Stomach smooth muscle (tissue), 2 donors: ENCODE measurements around the gene PSME2.
A peak's percentile ranks its signal among the peaks of the same experiment; 100 is the strongest.
"Not testable (repeated sequence)": the region's sequence is repeated elsewhere in the genome, so short reads cannot be mapped to it uniquely, and the experiment has no call there.

Experiments used
- H3K27ac ChIP-seq: one replicate; pipeline ENCODE4 v1.7.0; 2013; ENCODE audit warnings: mild to moderate bottlenecking, low read length, inconsistent platforms
- H3K27me3 ChIP-seq, 2 donors: one replicate each; pipeline ENCODE4 v1.7.0; 2013; ENCODE audit warnings: low read length in 2 of 2; ENCODE audit not compliant: insufficient read depth in 2 of 2, control insufficient read depth in 1 of 2
- H3K36me3 ChIP-seq, 2 donors: one replicate each; pipeline ENCODE4 v1.7.0; 2013; ENCODE audit warnings: low read length in 2 of 2; ENCODE audit not compliant: control insufficient read depth in 2 of 2, insufficient read depth in 2 of 2
- H3K4me1 ChIP-seq: one replicate; pipeline ENCODE4 v1.7.0; 2013; ENCODE audit warnings: low read length; ENCODE audit not compliant: control insufficient read depth, insufficient read depth
- H3K4me3 ChIP-seq, 2 donors: one replicate each; pipeline ENCODE4 v1.7.0; 2013; ENCODE audit warnings: low read length in 2 of 2
- H3K9ac ChIP-seq, 2 donors: one replicate each; pipeline ENCODE4 v1.7.0; 2013; ENCODE audit warnings: low read length in 2 of 2, mild to moderate bottlenecking in 1 of 2
- H3K9me3 ChIP-seq, 2 donors: one replicate each; pipeline ENCODE4 v1.7.0; 2013; ENCODE audit warnings: low read length in 2 of 2; ENCODE audit not compliant: control insufficient read depth in 2 of 2
- donor health status: healthy.
- donor health status: Pancreatic carcinoma.

PSME2 gene

DNA sequence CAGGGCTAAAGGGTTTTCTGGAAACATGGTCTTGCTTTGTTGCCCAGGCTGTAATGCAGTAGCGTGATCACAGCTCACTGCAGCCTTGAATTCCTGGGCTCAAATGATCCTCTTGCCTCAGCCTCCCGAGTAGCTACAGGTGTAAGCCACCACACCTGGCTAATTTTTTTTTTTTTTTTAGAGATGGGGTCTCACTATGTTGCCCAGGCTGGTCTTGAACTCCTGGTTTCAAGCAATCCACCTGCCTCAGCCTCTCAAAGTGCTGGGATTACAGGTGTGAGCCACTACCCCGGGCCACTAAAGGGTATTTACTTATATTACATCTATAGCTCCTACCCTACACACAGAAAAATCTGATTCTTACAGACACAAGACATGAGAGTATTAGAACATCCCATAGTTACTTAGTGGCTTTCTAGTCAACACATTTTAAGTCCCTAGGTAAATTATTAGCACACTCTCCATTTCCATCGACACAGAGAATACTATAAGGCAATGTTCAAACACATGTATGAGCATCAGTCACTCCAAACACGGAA, 38.0 kb downstream of the PSME2 start:
- Histone ChIP-seq H3K4me3 (no peak overlapping the region), H3K4me1 (peaks cover 5% of the 10 kb centered on the region), H3K9me3 (no peaks in the 10 kb centered on the region), H3K9ac (peak overlapping the region in 1 of 2 donors; percentile 21), H3K36me3 (no peaks in the 10 kb centered on the region), H3K27ac (no peak overlapping the region), H3K27me3 (no peaks in the 10 kb centered on the region)

DNA sequence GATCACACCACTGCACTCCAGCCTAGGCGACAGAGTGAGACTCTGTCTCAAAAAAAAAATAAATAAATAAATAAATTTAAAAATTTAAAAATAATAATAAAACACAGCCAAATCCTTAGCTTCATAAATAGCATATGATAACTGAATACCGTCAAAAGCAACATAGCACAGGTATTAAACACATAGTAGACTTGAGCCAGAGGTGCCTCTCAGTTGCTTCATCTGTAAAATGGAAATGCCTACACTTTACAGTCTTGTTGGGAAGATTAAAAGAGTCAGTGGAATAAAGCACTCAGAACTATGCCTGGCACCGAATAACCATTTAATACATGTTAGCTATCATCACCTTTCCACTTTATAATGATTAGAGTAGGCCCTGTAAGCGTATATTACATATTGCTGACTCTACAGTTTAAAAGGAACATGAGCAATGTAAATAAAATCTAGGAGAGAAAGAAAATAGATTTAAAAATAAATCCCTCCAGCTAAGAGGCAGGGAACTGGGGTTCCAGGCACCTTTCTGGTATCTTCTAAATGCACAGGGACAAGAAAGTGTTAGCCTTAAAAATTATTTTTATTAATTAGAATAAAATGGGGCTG, 39.6 kb downstream of the PSME2 start:
- no peak overlapping the region for H3K4me3 ChIP-seq
- H3K4me1 ChIP-seq, result peaks cover 5% of the 10 kb centered on the region
- no peaks in the 10 kb centered on the region for H3K9me3 ChIP-seq
- no peak overlapping the region for H3K27ac ChIP-seq
- no peaks in the 10 kb centered on the region for H3K36me3 ChIP-seq
- H3K27me3 ChIP-seq, result no peaks in the 10 kb centered on the region
- H3K9ac ChIP-seq, result no peak overlapping the region

DNA sequence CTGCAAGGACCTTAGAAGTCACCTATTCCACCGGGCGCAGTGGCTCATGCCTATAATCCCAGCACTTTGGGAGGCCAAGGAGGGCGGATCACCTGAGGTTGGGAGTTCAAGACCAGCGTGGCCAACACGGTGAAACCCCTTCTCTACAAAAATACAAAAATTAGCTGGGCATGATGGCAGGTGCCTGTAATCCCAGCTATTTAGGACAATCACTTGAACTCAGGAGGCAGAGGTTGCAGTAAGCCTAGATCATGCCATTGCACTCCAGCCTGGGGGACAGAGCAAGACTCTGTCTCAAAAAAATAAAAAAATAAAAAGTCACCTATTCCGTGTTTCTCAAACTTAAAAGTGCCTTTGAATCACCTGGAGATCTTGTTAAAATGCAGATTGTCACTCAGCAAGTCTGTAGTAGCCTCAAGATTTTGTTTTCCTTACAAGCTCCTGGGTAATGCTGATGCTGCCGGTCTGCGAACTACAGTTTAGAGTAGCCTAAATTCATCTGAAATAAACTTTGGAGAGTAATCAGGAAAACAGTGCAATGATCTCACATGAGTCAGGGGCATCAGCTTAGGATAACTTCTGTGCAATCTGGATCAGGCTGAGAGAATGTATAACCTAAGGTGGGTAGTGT, 40.7 kb downstream of the PSME2 start:
- H3K9ac ChIP-seq, result not testable (repeated sequence)

DNA sequence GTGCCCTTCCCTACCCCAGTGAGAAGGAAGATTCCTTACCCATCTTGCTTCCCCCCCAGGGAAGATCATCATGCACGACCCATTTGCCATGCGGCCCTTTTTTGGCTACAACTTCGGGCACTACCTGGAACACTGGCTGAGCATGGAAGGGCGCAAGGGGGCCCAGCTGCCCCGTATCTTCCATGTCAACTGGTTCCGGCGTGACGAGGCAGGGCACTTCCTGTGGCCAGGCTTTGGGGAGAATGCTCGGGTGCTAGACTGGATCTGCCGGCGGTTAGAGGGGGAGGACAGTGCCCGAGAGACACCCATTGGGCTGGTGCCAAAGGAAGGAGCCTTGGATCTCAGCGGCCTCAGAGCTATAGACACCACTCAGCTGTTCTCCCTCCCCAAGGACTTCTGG, 43.0 kb downstream of the PSME2 start:
- Histone ChIP-seq H3K27ac (no peak overlapping the region), H3K9me3 (no peaks in the 10 kb centered on the region), H3K36me3 (peaks cover 0 to 2% of the 10 kb centered on the region in 2 donors), H3K9ac (no peak overlapping the region), H3K27me3 (no peaks in the 10 kb centered on the region), H3K4me3 (no peak overlapping the region), H3K4me1 (no peaks in the 10 kb centered on the region)

More for the DNA sequence above, 40.7 kb downstream of the PSME2 start:
- not testable (repeated sequence) for H3K4me3 ChIP-seq, H3K36me3 ChIP-seq, H3K27ac ChIP-seq, H3K4me1 ChIP-seq, H3K9me3 ChIP-seq, H3K27me3 ChIP-seq

DNA sequence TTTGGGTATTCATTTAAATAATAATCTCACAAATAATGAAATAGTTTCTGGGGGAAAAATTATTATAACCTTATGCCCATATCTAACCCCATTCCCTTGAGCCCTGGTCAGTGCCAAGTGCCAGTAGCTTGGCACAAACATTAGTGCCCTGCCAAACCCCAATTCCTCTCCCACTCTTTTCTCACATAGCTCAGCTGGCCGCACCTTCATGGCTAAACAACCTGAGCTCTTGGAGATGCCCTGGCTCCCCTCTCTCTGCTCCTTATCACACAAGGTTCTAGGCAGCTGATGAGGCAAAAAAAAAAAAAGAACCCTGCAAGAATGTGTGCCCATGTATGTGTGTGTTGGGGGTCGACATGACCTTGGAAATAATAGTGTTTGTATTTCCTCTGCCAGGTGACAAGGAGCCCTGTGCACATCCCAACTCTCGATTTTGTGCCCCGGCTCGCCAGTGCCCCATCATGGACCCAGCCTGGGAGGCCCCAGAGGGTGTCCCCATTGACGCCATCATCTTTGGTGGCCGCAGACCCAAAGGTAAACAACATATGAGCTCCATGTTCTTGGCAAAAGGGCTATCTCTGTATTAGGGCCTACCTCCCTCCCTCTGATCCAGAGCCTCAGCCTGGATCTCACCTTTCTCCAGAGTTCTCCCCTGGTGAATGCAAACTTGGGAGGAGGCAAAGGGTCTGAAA, 43.9 kb downstream of the PSME2 start:
- H3K9ac ChIP-seq, result no peak overlapping the region
- no peak overlapping the region for H3K27ac ChIP-seq
- peaks cover 0 to 2% of the 10 kb centered on the region in 2 donors for H3K36me3 ChIP-seq
- H3K27me3 ChIP-seq, result no peaks in the 10 kb centered on the region
- H3K9me3 ChIP-seq, result no peaks in the 10 kb centered on the region
- H3K4me3 ChIP-seq, result no peak overlapping the region
- H3K4me1 ChIP-seq, result no peaks in the 10 kb centered on the region

DNA sequence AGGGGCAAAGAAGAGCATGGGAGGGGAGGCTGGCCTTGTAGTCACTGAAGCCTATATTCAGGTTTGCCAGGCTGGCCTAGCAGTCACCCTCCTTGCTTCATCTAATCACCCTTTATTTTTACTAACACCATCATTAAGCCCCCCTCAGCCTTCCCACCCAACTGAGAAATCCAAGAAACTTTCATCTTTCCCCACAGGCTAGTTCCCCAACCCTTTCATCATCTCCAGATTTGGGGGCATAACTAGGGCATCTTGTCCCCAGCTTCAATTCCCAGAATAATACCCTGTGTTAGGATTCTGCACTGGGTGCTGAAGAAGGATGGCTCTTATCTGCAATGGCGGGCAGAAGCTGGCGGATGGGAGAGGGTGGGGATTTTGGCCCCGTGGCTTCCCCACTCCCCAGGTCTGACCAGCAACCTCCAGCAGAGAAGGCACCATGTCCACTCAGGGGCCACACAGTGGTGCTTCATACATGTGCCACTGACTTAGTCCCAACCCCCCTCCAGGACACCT, 45.4 kb downstream of the PSME2 start:
- Histone ChIP-seq H3K4me3 (no peak overlapping the region), H3K9ac (no peak overlapping the region), H3K27me3 (no peaks in the 10 kb centered on the region), H3K9me3 (no peaks in the 10 kb centered on the region), H3K27ac (no peak overlapping the region), H3K4me1 (no peaks in the 10 kb centered on the region), H3K36me3 (peaks cover 0 to 2% of the 10 kb centered on the region in 2 donors)

DNA sequence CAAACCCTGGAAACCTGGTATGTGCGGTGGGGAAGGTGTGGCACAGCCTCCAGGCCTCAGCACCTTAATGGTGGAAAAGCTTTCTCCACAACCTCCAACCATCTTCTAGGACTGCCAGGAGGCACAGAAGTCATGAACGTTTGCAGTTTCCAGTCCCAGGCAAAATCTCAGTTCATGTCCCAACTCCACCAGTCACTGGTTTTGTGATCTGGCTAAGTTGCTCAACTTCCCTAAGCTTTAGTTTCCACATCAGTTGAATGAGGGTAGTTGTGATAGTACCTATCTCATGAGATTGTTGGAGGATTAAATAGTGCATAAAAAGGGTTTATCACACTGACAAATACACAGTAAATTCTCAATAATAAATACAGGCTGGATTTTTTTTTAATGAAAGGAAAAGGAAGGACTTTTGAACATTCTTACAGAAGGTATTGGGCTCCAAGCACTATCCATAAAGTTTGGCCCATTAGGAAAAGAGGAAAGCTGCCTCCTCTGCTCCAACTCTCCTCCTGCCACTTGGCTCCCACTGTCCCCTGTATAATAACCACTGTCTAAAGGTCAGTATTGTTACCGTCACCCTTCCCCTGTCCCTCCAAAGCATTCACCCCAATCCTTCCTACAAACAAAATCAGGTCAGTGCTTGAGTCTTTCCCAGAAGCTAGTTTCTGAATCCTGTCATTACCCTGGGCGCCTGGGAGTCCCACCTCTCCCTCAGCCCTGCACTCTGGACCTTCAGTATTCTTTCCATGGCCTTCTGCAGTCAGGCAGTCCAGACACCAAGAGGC, 46.0 kb downstream of the PSME2 start:
- Histone ChIP-seq H3K36me3 (peaks cover 0 to 2% of the 10 kb centered on the region in 2 donors), H3K9ac (no peak overlapping the region), H3K9me3 (no peaks in the 10 kb centered on the region), H3K27me3 (no peaks in the 10 kb centered on the region), H3K4me1 (peaks cover 1% of the 10 kb centered on the region), H3K4me3 (no peak overlapping the region), H3K27ac (no peak overlapping the region)

DNA sequence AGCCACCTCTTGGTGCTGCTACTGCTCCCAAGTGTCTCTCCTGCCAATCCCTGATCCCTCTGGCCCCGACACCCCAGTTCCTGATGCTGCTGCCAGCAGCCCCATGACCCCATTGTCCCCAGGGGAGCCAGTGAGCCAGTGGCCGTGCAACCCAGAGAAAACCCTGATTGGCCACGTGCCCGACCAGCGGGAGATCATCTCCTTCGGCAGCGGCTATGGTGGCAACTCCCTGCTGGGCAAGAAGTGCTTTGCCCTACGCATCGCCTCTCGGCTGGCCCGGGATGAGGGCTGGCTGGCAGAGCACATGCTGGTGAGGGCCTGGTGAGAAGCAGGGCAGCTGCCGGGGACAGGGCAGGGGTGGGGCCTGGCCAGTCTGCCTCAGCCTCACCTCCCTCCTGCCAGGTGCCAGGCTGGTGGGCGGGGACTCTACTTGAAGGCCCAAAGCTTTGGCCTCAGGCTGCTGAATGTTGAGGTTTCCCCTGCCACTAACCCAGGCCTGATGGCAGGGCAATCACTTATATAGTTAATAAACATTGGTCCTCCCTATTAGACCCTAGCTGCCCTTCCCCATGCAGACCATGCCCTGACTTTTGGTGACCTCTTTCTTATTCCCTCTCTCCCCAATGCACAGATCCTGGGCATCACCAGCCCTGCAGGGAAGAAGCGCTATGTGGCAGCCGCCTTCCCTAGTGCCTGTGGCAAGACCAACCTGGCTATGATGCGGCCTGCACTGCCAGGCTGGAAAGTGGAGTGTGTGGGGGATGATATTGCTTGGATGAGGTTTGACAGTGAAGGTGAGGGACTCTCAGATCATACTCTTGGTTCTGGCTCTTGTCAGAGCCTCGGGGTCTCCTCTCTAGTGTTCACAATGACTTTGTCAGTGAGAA, 47.2 kb downstream of the PSME2 start:
- Histone ChIP-seq H3K4me3 (no peak overlapping the region), H3K27me3 (no peaks in the 10 kb centered on the region), H3K9ac (no peak overlapping the region), H3K27ac (no peak overlapping the region), H3K9me3 (no peaks in the 10 kb centered on the region), H3K4me1 (peaks cover 10% of the 10 kb centered on the region), H3K36me3 (peaks cover 0 to 2% of the 10 kb centered on the region in 2 donors)

DNA sequence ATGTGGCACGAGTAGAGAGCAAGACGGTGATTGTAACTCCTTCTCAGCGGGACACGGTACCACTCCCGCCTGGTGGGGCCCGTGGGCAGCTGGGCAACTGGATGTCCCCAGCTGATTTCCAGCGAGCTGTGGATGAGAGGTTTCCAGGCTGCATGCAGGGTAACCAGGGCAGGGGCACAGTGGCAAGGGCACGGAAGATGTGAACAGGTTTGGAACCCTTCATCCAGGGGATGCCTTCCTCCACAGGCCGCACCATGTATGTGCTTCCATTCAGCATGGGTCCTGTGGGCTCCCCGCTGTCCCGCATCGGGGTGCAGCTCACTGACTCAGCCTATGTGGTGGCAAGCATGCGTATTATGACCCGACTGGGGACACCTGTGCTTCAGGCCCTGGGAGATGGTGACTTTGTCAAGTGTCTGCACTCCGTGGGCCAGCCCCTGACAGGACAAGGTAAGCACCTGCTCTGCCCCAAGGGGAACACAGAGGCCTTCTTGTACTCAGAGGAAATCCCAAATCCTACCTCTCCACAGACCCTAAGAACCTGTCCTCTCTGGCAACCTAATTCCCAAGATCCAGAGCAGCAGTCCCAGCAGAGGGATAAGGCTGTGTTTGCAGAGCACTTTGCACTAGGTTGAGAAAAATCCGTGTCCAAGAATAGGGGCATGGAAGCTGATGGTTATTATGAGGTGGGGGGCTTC, 48.0 kb downstream of the PSME2 start:
- Histone ChIP-seq H3K27me3 (no peaks in the 10 kb centered on the region), H3K4me3 (no peak overlapping the region), H3K4me1 (peaks cover 16% of the 10 kb centered on the region), H3K9ac (no peak overlapping the region), H3K36me3 (peaks cover 0 to 2% of the 10 kb centered on the region in 2 donors), H3K9me3 (no peaks in the 10 kb centered on the region), H3K27ac (no peak overlapping the region)
